Gastroesophageal sphincter (tissue), 4 donors: ENCODE measurements around the gene POU1F1. TPM values are rescaled to one million over a fixed set of nuclear protein-coding genes. Genes with fewer than 3 reads are reported as not detected.
"Not testable (repeated sequence)": the region's sequence is repeated elsewhere in the genome, so short reads cannot be mapped to it uniquely, and the experiment has no call there.

Experiments used
- ATAC-seq: fragments of 150-250 bp; one replicate; pipeline ENCODE4 v1.9.1; 2016; ENCODE audit warnings: mild to moderate bottlenecking, moderate library complexity
- H3K27ac ChIP-seq, 4 donors: fragments of 200-600 bp; sonication (generic) in 3 of 4; 1 replicate in 3 of 4; 2 replicates in 1 of 4; pipeline ENCODE4 v1.5.1; 2016 to 2019
- H3K27me3 ChIP-seq: fragments of 200-600 bp; sonication (generic); one replicate; pipeline ENCODE4 v1.5.1; 2019
- H3K36me3 ChIP-seq, 2 donors: fragments of 200-600 bp; sonication (generic); one replicate each; pipeline ENCODE4 v1.5.1; 2019; ENCODE audit warnings: control low read depth in 1 of 2
- H3K4me1 ChIP-seq, 3 donors: fragments of 200-600 bp; sonication (generic); 1 replicate in 2 of 3; 2 replicates in 1 of 3; pipeline ENCODE4 v1.5.1; 2016 to 2019; ENCODE audit warnings: control low read depth in 2 of 3
- H3K4me3 ChIP-seq, 2 donors: fragments of 200-600 bp; sonication (generic); one replicate each; pipeline ENCODE4 v1.5.1; 2019; ENCODE audit warnings: mild to moderate bottlenecking in 1 of 2, moderate library complexity in 1 of 2
- H3K9me3 ChIP-seq, 3 donors: fragments of 200-600 bp; sonication (generic); one replicate each; pipeline ENCODE4 v1.5.1; 2017 to 2019; ENCODE audit warnings: control low read depth in 2 of 3
- CTCF ChIP-seq, 4 experiments: fragments of 200-600 bp in 2 of 4; fragments of 450-650 bp in 2 of 4; sonication (generic) in 1 of 4; IDR thresholded peaks; one replicate each; pipeline ENCODE4 v1.5.1; 2017 to 2019; ENCODE audit warnings: antibody characterized with exemption in 4 of 4, mild to moderate bottlenecking in 2 of 4, moderate library complexity in 2 of 4
- EP300 ChIP-seq: sonication (generic); formaldehyde crosslinking; IDR thresholded peaks from one replicate; pipeline ENCODE4 v1.6.1; 2017; ENCODE audit warnings: antibody characterized with exemption, mild to moderate bottlenecking
- POLR2A ChIP-seq, 2 donors: fragments of 450-650 bp; IDR thresholded peaks; one replicate each; pipeline ENCODE4 v1.6.1; 2017; ENCODE audit warnings: antibody characterized with exemption in 2 of 2, mild to moderate bottlenecking in 2 of 2, moderate library complexity in 1 of 2
- POLR2AphosphoS5 ChIP-seq: sonication (generic); formaldehyde crosslinking; IDR thresholded peaks from one replicate; pipeline ENCODE4 v1.6.1; 2017; ENCODE audit warnings: antibody characterized with exemption
- WGBS, 2 donors: methylation state at CpG; one replicate each; pipeline ENCODE4 v1.1.5; 2018; ENCODE audit warnings: low coverage in 1 of 2; 5-methylcytosine and 5-hydroxymethylcytosine counted together
- total RNA-seq, 4 donors: library from RNA; depleted of rRNA; stranded (reverse); fragments of >200 nt; gene quantifications; one replicate each; pipeline ENCODE4 v1.1.0, GENCODE V29; 2016

Gene POU1F1
- total RNA-seq, 4 donors from 2014 or later: not detected

GRCh38 chr3:87313641-87314040 is 37.3 kb upstream of the POU1F1 start:
- 86 to 100% methylated on average over 1 of the region's 1 CpG for WGBS, 2 donors
- TF ChIP-seq POLR2AphosphoS5: no peak
- no peak for TF ChIP-seq EP300
- TF ChIP-seq POLR2A (IDR thresholded peaks at IDR 0.05): no peak
- TF ChIP-seq CTCF (IDR thresholded peaks at IDR 0.05): no peak
- no peaks in the 10 kb centered on the region for H3K9me3 ChIP-seq
- no peak for ATAC-seq
- H3K36me3 ChIP-seq: no peaks in the 10 kb centered on the region
- no peak overlapping the region for H3K4me3 ChIP-seq
- H3K27me3 ChIP-seq: no peaks in the 10 kb centered on the region
- no peaks in the 10 kb centered on the region for H3K4me1 ChIP-seq
- no peak overlapping the region for H3K27ac ChIP-seq

- no peak for ATAC-seq
- Histone ChIP-seq H3K36me3 (no peaks in the 10 kb centered on the region), H3K27ac (no peak overlapping the region), H3K27me3 (no peaks in the 10 kb centered on the region), H3K9me3 (no peaks in the 10 kb centered on the region), H3K4me1 (no peaks in the 10 kb centered on the region), H3K4me3 (no peak overlapping the region)
- WGBS, 2 donors: 75 to 100% methylated on average over 1 of the region's 1 CpG
- TF ChIP-seq POLR2AphosphoS5 (no peak), POLR2A (IDR thresholded peaks at IDR 0.05) (no peak), EP300 (no peak), CTCF (IDR thresholded peaks at IDR 0.05) (no peak)
Observed at GRCh38 chr3:87311309-87311708, 34.9 kb upstream of the POU1F1 start.

DNA sequence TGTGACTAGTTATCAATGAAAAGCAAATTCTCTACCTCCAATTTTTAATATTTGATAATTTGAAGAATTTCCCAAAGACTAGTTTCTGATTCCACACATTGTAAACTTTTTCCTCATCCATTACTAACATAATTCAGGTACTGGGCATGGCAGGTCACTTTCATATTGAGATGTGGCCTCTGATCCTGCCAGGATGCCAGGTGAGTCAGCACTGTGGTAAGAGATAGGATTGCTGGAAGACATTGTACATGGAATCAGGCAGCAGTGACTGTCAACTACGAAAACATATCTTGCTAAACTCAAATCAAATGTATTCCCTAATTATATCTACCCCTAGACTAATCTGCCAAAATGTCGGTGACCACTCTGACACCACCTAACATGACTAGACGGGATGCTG is 33.2 kb upstream of the POU1F1 start:
- WGBS, 2 donors: 40 to 58% methylated on average over 1 to 3 of the region's 3 CpGs

GRCh38 chr3:87307805-87308204 is 31.4 kb upstream of the POU1F1 start:
- WGBS, 2 donors: 95 to 100% methylated on average over 2 of the region's 2 CpGs
- no peak for TF ChIP-seq CTCF (IDR thresholded peaks at IDR 0.05)

More for the DNA sequence above, 33.2 kb upstream of the POU1F1 start:
- no peak for ATAC-seq
- H3K36me3 ChIP-seq: no peaks in the 10 kb centered on the region
- H3K27ac ChIP-seq: no peak overlapping the region
- H3K4me3 ChIP-seq: no peak overlapping the region
- TF ChIP-seq POLR2AphosphoS5: no peak
- TF ChIP-seq CTCF (IDR thresholded peaks at IDR 0.05): no peak
- TF ChIP-seq POLR2A (IDR thresholded peaks at IDR 0.05): no peak
- TF ChIP-seq EP300: no peak
- no peaks in the 10 kb centered on the region for H3K4me1 ChIP-seq
- H3K9me3 ChIP-seq: no peaks in the 10 kb centered on the region
- H3K27me3 ChIP-seq: no peaks in the 10 kb centered on the region

GRCh38 chr3:87305517-87305916 is 29.1 kb upstream of the POU1F1 start:
- Histone ChIP-seq H3K4me1 (no peaks in the 10 kb centered on the region), H3K4me3 (no peak overlapping the region), H3K36me3 (no peaks in the 10 kb centered on the region), H3K27ac (no peak overlapping the region), H3K27me3 (no peaks in the 10 kb centered on the region), H3K9me3 (no peaks in the 10 kb centered on the region)
- ATAC-seq: no peak
- WGBS, 2 donors: 47 to 53% methylated on average over 3 of the region's 3 CpGs
- TF ChIP-seq POLR2AphosphoS5 (no peak), CTCF (IDR thresholded peaks at IDR 0.05) (no peak), POLR2A (IDR thresholded peaks at IDR 0.05) (no peak), EP300 (no peak)

More at GRCh38 chr3:87307805-87308204, 31.4 kb upstream of the POU1F1 start:
- H3K4me3 ChIP-seq: no peak overlapping the region
- H3K27me3 ChIP-seq: no peaks in the 10 kb centered on the region
- H3K27ac ChIP-seq: no peak overlapping the region
- no peaks in the 10 kb centered on the region for H3K36me3 ChIP-seq
- no peaks in the 10 kb centered on the region for H3K4me1 ChIP-seq
- ATAC-seq: no peak
- no peaks in the 10 kb centered on the region for H3K9me3 ChIP-seq

GRCh38 chr3:87305031-87305430 is 28.6 kb upstream of the POU1F1 start:
- not testable (repeated sequence) for ATAC-seq
- 80% methylated on average over 1 of the region's 1 CpG for WGBS, 2 donors

More at GRCh38 chr3:87305031-87305430, 28.6 kb upstream of the POU1F1 start:
- not testable (repeated sequence) for H3K27me3 ChIP-seq, H3K27ac ChIP-seq, H3K36me3 ChIP-seq, H3K4me3 ChIP-seq, H3K4me1 ChIP-seq, H3K9me3 ChIP-seq
